ENCODE results near the gene CIDEC. TPM values are rescaled to one million over a fixed set of nuclear protein-coding genes. Genes with fewer than 3 reads are reported as not detected.

Gene CIDEC
- total RNA-seq, 4 donors from 2014 or later: 27.2 to 510 (median 253) TPM

GRCh38 chr3:9916346-9916733 lies 36.3 kb upstream of the CIDEC start:
- TF ChIP-seq CTCF (IDR thresholded peaks at IDR 0.05): no peak
- no peak for TF ChIP-seq POLR2A (IDR thresholded peaks at IDR 0.05)
- Histone ChIP-seq H3K4me3 (peak overlapping the region; percentile 26 to 68 (median 56)), H3K27ac (peak overlapping the region; percentile 76 to 94 (median 90)), H3K27me3 (no peaks in the 10 kb centered on the region), H3K9me3 (no peaks in the 10 kb centered on the region), H3K4me1 (peaks cover 3 to 64% (median 15%) of the 10 kb centered on the region in 4 donors), H3K36me3 (peaks cover 0 to 14% (median 0%) of the 10 kb centered on the region in 3 donors)
- no peak for DNase-seq

GRCh38 chr3:9915254-9916141 lies 35.4 kb upstream of the CIDEC start:
- Histone ChIP-seq H3K27me3 (no peaks in the 10 kb centered on the region), H3K4me1 (peaks cover 3 to 64% (median 15%) of the 10 kb centered on the region in 4 donors), H3K27ac (peak overlapping the region; percentile 76 to 94 (median 90)), H3K4me3 (peak overlapping the region; percentile 49 to 69 (median 66)), H3K9me3 (no peaks in the 10 kb centered on the region), H3K36me3 (peaks cover 0 to 17% (median 0%) of the 10 kb centered on the region in 3 donors)
- TF ChIP-seq POLR2A (IDR thresholded peaks at IDR 0.05) (peak; percentile 19 to 25), CTCF (IDR thresholded peaks at IDR 0.05) (peak in 4 of 6 experiments; percentile 19 to 70 (median 56))
- DNase-seq: peak; percentile 35 to 84 (median 79)

- peak overlapping the region; percentile 76 to 94 (median 90) for H3K27ac ChIP-seq
- H3K4me3 ChIP-seq: peak overlapping the region; percentile 49 to 69 (median 66)
- peak in 1 of 2 donors; percentile 4 for TF ChIP-seq POLR2A (IDR thresholded peaks at IDR 0.05)
- no peak for TF ChIP-seq CTCF (IDR thresholded peaks at IDR 0.05)
- no peak for DNase-seq
- peaks cover 3 to 64% (median 15%) of the 10 kb centered on the region in 4 donors for H3K4me1 ChIP-seq
- H3K9me3 ChIP-seq: no peaks in the 10 kb centered on the region
- peaks cover 0 to 23% (median 0%) of the 10 kb centered on the region in 3 donors for H3K36me3 ChIP-seq
- no peaks in the 10 kb centered on the region for H3K27me3 ChIP-seq
These were observed 34.7 kb upstream of the CIDEC start for GRCh38 chr3:9914559-9915253.

GRCh38 chr3:9914011-9914410 lies 34.0 kb upstream of the CIDEC start:
- DNase-seq: no peak
- Histone ChIP-seq H3K4me3 (no peak overlapping the region), H3K9me3 (no peaks in the 10 kb centered on the region), H3K27ac (peak overlapping the region in 2 of 4 donors; percentile 94), H3K27me3 (no peaks in the 10 kb centered on the region), H3K36me3 (peaks cover 0 to 25% (median 0%) of the 10 kb centered on the region in 3 donors), H3K4me1 (peaks cover 3 to 64% (median 15%) of the 10 kb centered on the region in 4 donors)
- TF ChIP-seq CTCF (IDR thresholded peaks at IDR 0.05): no peak
- TF ChIP-seq POLR2A (IDR thresholded peaks at IDR 0.05): no peak

- Histone ChIP-seq H3K27me3 (no peaks in the 10 kb centered on the region), H3K9me3 (no peaks in the 10 kb centered on the region), H3K4me1 (peaks cover 3 to 63% (median 15%) of the 10 kb centered on the region in 4 donors), H3K4me3 (no peak overlapping the region), H3K36me3 (peaks cover 0 to 28% (median 0%) of the 10 kb centered on the region in 3 donors), H3K27ac (peak overlapping the region in 2 of 4 donors; percentile 3 to 94)
- DNase-seq: no peak
- no peak for TF ChIP-seq POLR2A (IDR thresholded peaks at IDR 0.05)
- TF ChIP-seq CTCF (IDR thresholded peaks at IDR 0.05): no peak
These were observed 33.5 kb upstream of the CIDEC start for GRCh38 chr3:9913601-9914000.

Data from Peyer's patch (tissue), 4 donors.